Endometrium (tissue), 2 donors: ENCODE results near the gene ST8SIA6.
"Not testable (repeated sequence)": the region's sequence is repeated elsewhere in the genome, so short reads cannot be mapped to it uniquely, and the experiment has no call there.

ENCODE experiments used
- FAIRE-seq: peaks from 2 replicates; lab custom pipeline; 2012; peaks lifted over from hg19 to GRCh38; lab: Jason Lieb, UNC
- donor health status: control.
- donor health status: control.

Gene ST8SIA6

GRCh38 chr10:17426263-17426750 lies 28.1 kb downstream of the ST8SIA6 start:
- no peak for FAIRE-seq

- no peak for FAIRE-seq
Observed at GRCh38 chr10:17425584-17426262, 28.7 kb downstream of the ST8SIA6 start.

- no peak for FAIRE-seq
Observed at GRCh38 chr10:17423632-17424186, 30.7 kb downstream of the ST8SIA6 start.

GRCh38 chr10:17422931-17423330 lies 31.5 kb downstream of the ST8SIA6 start:
- no peak for FAIRE-seq

GRCh38 chr10:17418249-17418648 lies 36.1 kb downstream of the ST8SIA6 start:
- FAIRE-seq = no peak

GRCh38 chr10:17416442-17417211 lies 37.8 kb downstream of the ST8SIA6 start:
- no peak for FAIRE-seq

- FAIRE-seq = no peak
Observed at GRCh38 chr10:17415046-17415658, 39.2 kb downstream of the ST8SIA6 start.

GRCh38 chr10:17414484-17414883 lies 39.9 kb downstream of the ST8SIA6 start:
- no peak for FAIRE-seq

- FAIRE-seq = no peak
Observed at GRCh38 chr10:17413876-17414275, 40.5 kb downstream of the ST8SIA6 start.

GRCh38 chr10:17412323-17412722 lies 42.1 kb downstream of the ST8SIA6 start:
- no peak for FAIRE-seq

GRCh38 chr10:17410907-17411306 lies 43.5 kb downstream of the ST8SIA6 start:
- no peak for FAIRE-seq

- no peak for FAIRE-seq
Observed at GRCh38 chr10:17409170-17409733, 45.1 kb downstream of the ST8SIA6 start.

- no peak for FAIRE-seq
Observed at GRCh38 chr10:17407047-17407446, 47.3 kb downstream of the ST8SIA6 start.

- FAIRE-seq = no peak
Observed at GRCh38 chr10:17406036-17406834, 48.2 kb downstream of the ST8SIA6 start.

- no peak for FAIRE-seq
Observed at GRCh38 chr10:17403161-17403560, 51.2 kb downstream of the ST8SIA6 start.

GRCh38 chr10:17402040-17402439 lies 52.4 kb downstream of the ST8SIA6 start:
- FAIRE-seq = not testable (repeated sequence)

- FAIRE-seq = no peak
Observed at GRCh38 chr10:17396004-17396403, 58.4 kb downstream of the ST8SIA6 start.

- no peak for FAIRE-seq
Observed at GRCh38 chr10:17394854-17395253, 59.5 kb downstream of the ST8SIA6 start.

- no peak for FAIRE-seq
Observed at GRCh38 chr10:17387861-17388503, 66.4 kb downstream of the ST8SIA6 start.

- FAIRE-seq = no peak
Observed at GRCh38 chr10:17386616-17387075, 67.7 kb downstream of the ST8SIA6 start.

GRCh38 chr10:17386021-17386420 lies 68.4 kb downstream of the ST8SIA6 start:
- FAIRE-seq = no peak
